Ovary (tissue), 3 donors: ENCODE data around the gene ROBO1.

Source experiments
- EP300 ChIP-seq: sonication (generic); formaldehyde crosslinking; IDR thresholded peaks from one replicate; pipeline ENCODE4 v1.6.1; 2017; ENCODE audit warnings: antibody characterized with exemption
- POLR2A ChIP-seq: fragments of 450-650 bp; IDR thresholded peaks from one replicate; pipeline ENCODE4 v1.6.1; 2017; ENCODE audit warnings: antibody characterized with exemption, mild to moderate bottlenecking, moderate library complexity
- TF ChIP-seq, protein P1 (sequence below), 3 donors: fragments of 450-650 bp in 2 of 3; fragments of 200-600 bp in 1 of 3; IDR thresholded peaks; one replicate each; pipeline versions ENCODE4 v1.5.1 to v1.8.0; 2016 to 2022; ENCODE audit warnings: antibody characterized with exemption in 3 of 3, mild to moderate bottlenecking in 1 of 3
- donor health status: DM: no; HTN: no; CAD: no.

GRCh38 chr3:78745847-78746246 is 1022.0 kb downstream of the ROBO1 start:
- TF ChIP-seq, protein P1, sequence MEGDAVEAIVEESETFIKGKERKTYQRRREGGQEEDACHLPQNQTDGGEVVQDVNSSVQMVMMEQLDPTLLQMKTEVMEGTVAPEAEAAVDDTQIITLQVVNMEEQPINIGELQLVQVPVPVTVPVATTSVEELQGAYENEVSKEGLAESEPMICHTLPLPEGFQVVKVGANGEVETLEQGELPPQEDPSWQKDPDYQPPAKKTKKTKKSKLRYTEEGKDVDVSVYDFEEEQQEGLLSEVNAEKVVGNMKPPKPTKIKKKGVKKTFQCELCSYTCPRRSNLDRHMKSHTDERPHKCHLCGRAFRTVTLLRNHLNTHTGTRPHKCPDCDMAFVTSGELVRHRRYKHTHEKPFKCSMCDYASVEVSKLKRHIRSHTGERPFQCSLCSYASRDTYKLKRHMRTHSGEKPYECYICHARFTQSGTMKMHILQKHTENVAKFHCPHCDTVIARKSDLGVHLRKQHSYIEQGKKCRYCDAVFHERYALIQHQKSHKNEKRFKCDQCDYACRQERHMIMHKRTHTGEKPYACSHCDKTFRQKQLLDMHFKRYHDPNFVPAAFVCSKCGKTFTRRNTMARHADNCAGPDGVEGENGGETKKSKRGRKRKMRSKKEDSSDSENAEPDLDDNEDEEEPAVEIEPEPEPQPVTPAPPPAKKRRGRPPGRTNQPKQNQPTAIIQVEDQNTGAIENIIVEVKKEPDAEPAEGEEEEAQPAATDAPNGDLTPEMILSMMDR (IDR thresholded peaks at IDR 0.05) = no peak
- TF ChIP-seq POLR2A (no peak), EP300 (no peak)
